Posterior cingulate gyrus (tissue), 11 donors: ENCODE measurements around the gene MRNIP.
A peak's percentile ranks its signal among the peaks of the same experiment; 100 is the strongest.

Experiments
- DNase-seq, 10 donors: peaks; one replicate each; pipeline versions ENCODE4 v3.0.0 to v3.0.0-alpha.2; 2020 to 2021; ENCODE audit warnings: mixed read lengths in 3 of 10
- intact Hi-C: fragments of 100-400 bp; cut with DNase I; formaldehyde crosslinking; loops from one replicate; pipeline ENCODE4 v1.15.1; 2023

MRNIP gene

GRCh38 chr5:179858586-179859427, at the start of gene MRNIP:
TSS of gene MRNIP (minus strand) at chr5:179858817. CDS start at chr5:179858796, 21 bp downstream.
- intact Hi-C loops = loop anchor here (5.0 kb wide), 3 partner anchors 37 to 52 kb away; partner anchors contain the start of genes MGAT4B, SQSTM1 and TBC1D9B
- peak; percentile 94 to 100 (median 98) for DNase-seq

- peak in 8 of 10 donors; percentile 38 to 93 (median 55) for DNase-seq
- intact Hi-C loops = loop anchor here (1.0 to 5.0 kb wide), 4 partner anchors 50 to 183 kb away; partner anchors contain the start of gene MRNIP
Measured at GRCh38 chr5:179907556-179908324, 49.1 kb upstream of the MRNIP start, which contains the start of gene TBC1D9B. TSS of gene TBC1D9B (minus strand) at chr5:179907897. CDS start at chr5:179907821, 76 bp downstream.

GRCh38 chr5:179906795-179907555, 48.4 kb upstream of the MRNIP start:
- intact Hi-C loops = loop anchor here (2.0 to 5.0 kb wide), 3 partner anchors 50 to 184 kb away; partner anchors contain the start of gene MRNIP
- DNase-seq = peak in 1 of 10 donors; percentile 84

GRCh38 chr5:179906294-179906794, 47.7 kb upstream of the MRNIP start:
- DNase-seq = peak in 1 of 10 donors; percentile 79
- intact Hi-C loops = loop anchor here (2.0 to 5.0 kb wide), 3 partner anchors 49 to 184 kb away; partner anchors contain the start of gene MRNIP

GRCh38 chr5:179905161-179905560, 46.5 kb upstream of the MRNIP start:
- intact Hi-C loops = loop anchor here (5.0 kb wide), 2 partner anchors 48 to 103 kb away; partner anchors contain the start of gene MRNIP
- no peak for DNase-seq

GRCh38 chr5:179904463-179905160, 46.0 kb upstream of the MRNIP start:
- DNase-seq = peak in 1 of 10 donors; percentile 69
- intact Hi-C loops = loop anchor here (5.0 kb wide), 2 partner anchors 47 to 102 kb away; partner anchors contain the start of gene MRNIP

GRCh38 chr5:179902763-179903158, 44.1 kb upstream of the MRNIP start:
- intact Hi-C loops = no loop called here
- DNase-seq = peak in 1 of 10 donors; percentile 75

GRCh38 chr5:179901915-179902762, 43.5 kb upstream of the MRNIP start:
- intact Hi-C loops = no loop called here
- DNase-seq = peak in 1 of 10 donors; percentile 70

- DNase-seq = peak in 5 of 10 donors; percentile 16 to 93 (median 40)
- intact Hi-C loops = no loop called here
Measured at GRCh38 chr5:179901462-179901861, 42.8 kb upstream of the MRNIP start.

- intact Hi-C loops = no loop called here
- DNase-seq = peak in 2 of 10 donors; percentile 41 to 84
Measured at GRCh38 chr5:179900711-179901110, 42.1 kb upstream of the MRNIP start.

GRCh38 chr5:179900206-179900605, 41.6 kb upstream of the MRNIP start:
- peak in 1 of 10 donors; percentile 13 for DNase-seq
- intact Hi-C loops = no loop called here

- intact Hi-C loops = no loop called here
- peak in 1 of 10 donors; percentile 5 for DNase-seq
Measured at GRCh38 chr5:179895861-179896260, 37.2 kb upstream of the MRNIP start.

- intact Hi-C loops = no loop called here
- DNase-seq = peak in 2 of 10 donors; percentile 15 to 65
Measured at GRCh38 chr5:179893958-179894895, 35.6 kb upstream of the MRNIP start.

GRCh38 chr5:179893076-179893957, 34.7 kb upstream of the MRNIP start:
- DNase-seq = peak in 3 of 10 donors; percentile 31 to 80 (median 71)
- intact Hi-C loops = no loop called here

- peak in 2 of 10 donors; percentile 30 to 68 for DNase-seq
- intact Hi-C loops = no loop called here
Measured at GRCh38 chr5:179892255-179892654, 33.6 kb upstream of the MRNIP start.
